D341Med (cell line): ENCODE results near the gene DDO.
"Not testable (repeated sequence)": the region's sequence is repeated elsewhere in the genome, so short reads cannot be mapped to it uniquely, and the experiment has no call there.

Source experiments
- DNase-seq: peaks from one replicate; pipeline ENCODE4 v3.0.0; 2012; ENCODE audit warnings: low spot score

The DDO gene

DNA sequence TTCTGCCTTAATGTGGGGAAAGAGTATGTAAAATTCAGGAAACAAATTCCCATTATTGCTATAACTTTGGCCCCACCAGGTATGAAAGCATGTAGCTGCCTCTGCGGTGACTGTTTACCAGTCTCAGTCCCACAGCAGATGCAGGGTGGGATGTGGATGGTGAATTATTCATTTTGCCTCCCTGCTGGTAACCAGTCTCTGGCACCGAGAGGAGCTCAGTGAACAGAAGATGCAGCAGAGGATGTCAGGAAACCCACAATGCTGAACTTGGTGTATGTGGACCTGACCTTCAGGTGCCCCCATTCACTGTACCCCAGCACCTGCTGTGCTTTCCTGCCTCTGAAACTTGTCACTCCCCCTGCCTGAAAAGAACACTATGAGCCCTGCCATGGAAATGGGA is 48.4 kb downstream of the DDO start:
- no peak for DNase-seq

DNA sequence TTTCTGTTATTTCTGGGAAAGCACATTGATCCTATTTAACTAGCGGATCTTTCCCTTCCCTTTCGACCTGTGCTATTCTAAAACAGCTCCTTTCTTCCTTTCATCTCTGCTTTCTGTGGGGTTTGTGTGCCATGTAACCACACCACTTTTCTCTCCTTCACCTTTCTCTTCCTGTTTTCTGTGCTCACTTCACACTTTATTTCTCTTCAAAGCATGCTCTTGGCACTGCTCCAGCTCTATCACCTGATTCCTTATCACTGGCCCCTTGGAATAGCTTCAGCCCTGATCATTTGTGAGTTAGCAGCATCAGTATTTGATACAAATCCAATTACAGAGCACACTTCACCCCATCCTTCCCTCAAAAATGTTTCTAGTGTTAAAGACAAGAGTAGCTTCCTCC is 49.1 kb downstream of the DDO start:
- no peak for DNase-seq

DNA sequence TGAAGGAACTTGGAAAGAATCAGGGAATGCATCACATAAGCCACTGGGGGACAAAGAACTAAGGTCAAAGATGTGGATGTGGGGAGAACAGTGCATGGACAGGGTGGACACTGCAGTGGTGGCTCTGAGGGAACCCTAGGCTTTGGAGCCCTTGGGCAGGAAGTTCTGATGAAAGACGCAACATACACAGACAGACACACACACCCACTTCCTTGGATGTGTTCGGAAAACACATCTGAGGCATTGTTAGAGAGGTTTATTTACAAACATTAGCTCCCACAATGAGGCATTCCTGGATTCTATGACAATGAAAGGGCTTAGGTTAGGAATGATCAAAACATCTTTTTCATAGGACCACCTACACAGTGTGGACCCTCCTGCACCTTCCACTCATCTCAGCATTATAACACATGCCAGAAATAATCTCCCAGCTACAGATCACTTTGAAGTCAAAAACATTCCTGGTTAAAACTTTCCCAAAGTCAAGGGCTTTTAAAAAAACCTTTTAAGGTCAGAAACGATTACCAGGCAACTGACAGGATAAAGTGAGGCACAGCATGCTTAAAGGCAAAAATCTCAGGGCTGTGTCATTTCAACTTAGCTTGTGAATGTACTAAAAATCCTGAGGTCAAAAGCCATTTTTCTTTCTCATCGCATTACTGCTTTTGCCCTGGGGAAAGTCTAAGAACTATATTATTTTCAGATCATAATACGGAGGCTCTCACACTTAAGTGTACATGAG is 50.8 kb downstream of the DDO start:
- no peak for DNase-seq

DNA sequence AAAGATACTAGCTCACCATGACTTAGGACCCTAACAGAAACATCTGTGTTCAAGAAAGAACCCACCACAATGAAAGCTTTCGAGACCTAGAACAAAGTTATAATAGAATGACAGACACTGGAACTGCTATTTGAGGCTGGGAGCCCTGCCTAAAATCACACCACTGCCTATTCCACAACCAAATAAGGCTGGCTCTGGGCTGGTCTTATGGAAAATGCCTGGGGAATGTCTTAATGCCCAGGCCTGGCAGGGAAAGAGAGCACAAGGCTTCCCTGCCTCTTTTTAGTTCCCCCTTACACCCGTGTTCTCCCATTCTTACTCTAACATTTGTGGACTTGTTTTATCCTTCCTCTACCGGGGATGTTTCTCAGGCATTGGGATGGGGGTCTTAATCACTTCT is 51.6 kb downstream of the DDO start:
- DNase-seq = no peak

DNA sequence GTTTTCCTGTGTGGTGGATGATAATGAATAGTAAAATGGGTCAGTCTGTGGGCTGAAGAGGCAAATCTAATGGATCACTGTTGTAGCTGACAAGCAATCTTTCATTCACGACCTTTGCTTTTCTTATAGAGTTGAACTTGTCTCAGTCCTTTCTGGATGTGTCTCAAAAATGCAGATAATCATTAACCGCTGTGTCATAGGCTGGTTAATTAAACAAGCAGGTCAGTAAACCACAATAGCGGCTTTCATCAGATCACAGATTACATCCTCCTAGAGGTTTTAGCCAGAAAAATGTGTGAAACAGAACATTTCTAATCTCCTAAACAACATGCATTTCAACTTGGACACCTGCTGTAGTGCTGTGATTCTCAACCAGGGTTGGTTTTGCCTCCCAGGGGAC is 54.7 kb downstream of the DDO start:
- DNase-seq = no peak

DNA sequence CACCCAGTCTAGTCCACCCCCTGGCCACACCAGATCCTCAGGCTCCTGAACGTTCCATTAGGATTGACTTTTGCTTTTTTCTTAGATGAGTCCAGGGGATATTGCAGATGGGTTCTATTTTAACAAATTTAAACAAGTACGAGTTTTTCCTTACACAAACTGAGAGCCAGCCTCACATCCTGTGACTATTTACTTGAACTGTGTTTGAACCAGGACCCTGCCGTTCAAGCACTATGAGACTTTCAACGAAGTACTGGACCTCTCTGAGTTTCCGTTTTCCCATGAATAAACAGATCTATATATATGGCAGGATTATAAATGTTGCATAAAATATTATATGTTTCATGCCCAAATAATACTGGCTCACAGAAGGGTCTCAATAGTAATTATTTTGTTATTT is 55.8 kb downstream of the DDO start:
- no peak for DNase-seq

DNA sequence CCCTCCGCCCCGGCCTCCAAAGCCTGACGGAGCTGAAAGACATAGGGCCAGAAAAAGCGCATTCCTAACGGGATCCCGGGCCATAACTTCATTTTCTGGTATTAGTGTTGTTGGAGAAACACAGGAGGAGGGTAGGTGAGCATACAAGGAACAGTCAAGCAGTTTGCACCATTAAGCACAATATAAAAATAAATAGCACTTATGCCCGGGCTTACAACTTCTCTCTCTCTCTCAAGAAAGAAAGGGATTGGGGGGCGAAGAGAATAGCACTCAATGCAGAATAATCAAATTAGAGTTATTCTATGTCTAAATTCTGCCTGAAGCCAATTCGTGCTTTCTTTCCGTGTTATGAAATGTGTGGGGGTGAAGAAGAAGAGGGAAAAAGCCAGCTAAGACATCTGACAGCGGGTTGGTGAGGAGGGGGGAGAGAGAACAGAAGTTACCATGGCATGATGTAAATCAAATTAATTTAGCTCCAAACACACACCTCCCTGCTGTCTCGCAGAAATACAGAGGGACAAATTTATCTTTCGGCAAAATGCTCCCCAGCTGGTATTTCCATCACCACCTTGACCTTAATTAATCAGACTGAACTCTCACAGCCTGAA is 56.7 kb downstream of the DDO start:
- no peak for DNase-seq

DNA sequence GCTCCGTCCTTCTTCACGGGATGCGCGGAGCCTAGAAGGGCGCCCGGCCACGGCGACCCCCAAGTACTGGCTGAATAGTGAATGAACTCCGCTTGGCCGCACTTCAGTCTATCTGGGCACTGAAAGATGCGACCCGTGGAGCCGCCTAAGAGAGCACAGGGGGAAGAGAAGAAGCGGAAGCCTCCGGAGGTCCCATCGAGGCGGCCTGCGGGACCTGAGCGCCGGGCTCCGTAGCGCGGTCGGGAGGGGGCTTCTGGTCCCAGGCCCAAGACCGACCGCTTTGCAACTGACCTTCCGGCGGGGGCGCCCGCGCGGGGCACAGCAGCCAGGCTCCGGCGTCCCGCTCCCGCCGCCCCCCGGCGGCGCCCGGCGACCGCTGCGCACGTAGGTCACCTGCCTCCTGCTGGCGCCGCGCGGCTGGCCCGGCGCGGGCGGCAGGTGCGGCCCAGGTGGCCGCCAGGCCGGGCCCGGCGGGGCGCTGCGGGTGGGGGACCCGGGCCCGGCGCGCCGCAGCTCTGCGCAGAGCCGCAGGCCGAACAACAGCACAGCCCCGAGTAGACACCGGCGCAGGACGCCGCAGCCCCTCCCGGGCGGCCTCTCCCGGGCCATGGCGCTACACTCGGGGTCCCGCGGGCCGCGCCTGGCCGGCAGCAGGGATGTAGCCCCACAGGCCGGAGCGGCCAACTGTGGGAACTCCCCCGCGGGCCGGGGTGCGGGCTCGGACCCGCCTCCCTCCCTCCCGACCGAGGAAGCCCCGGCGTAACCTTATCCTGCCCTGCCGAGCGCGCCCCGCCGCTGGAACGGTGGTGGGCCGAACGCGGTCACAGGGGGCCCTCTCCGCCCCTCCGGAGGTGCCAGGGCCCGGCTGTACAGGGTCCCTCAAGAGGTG is 57.5 kb downstream of the DDO start, which contains the start of gene METTL24:
METTL24 (minus strand) TSS at position 686 of the 889 bp plus-strand sequence; CDS start at position 609, 77 bp downstream.
- peak; percentile 77 for DNase-seq

DNA sequence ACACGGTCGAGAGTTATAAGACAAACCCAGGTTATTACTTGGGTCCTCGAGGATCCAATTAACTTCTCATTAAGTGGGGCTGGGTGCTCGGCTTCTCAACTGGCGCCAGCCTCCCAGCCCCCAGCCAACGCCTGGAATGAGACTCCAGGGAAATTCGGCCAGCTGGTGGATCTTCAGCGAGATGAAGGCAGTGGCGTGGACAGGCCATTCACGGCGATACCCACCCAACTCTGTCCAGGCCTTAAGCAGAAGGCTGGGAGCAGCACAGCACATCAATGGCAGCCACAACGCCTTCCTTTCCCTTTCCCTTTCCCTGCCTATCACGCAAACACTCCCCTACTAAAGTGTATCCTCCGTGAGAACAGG is 58.1 kb downstream of the DDO start:
- no peak for DNase-seq

DNA sequence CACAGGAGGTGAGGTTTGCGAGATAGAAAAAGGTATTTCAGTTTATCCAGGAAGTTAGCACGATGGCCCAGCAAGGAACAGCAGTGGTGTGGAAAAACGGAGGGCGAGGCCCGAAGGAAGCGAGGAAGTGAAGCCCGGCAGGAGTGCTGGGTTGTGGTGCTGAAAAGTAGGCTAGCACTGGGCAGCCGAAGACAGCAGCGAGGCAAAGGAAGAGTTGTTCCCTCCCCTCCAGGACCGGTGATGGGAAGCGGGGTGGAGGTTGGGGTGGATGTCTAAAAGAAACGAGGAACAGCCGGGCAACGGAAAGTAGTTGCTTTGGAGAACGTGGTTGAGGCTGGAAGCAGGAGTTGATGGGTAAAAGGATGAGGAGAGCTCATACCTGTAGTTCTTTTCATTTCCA is 58.6 kb downstream of the DDO start:
- DNase-seq = no peak

DNA sequence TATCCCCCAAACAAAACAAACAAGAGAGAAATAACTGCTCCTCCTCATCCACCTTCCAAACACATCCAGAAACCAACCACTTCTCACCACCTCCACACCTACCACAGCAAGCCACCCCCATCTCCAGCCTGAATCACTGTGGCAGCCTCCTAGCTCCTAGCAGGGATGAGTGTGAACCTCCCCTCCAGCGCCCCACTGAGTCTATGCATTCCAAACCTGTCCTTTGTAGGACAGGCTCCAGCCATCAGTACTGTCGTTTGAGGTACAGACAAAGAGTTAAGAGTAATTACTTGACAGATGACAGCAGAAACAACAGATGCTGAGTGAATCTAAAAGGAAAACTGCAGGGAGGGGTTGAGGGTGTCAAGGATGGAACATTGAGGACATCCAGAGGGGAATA is 59.6 kb downstream of the DDO start:
- DNase-seq = no peak

DNA sequence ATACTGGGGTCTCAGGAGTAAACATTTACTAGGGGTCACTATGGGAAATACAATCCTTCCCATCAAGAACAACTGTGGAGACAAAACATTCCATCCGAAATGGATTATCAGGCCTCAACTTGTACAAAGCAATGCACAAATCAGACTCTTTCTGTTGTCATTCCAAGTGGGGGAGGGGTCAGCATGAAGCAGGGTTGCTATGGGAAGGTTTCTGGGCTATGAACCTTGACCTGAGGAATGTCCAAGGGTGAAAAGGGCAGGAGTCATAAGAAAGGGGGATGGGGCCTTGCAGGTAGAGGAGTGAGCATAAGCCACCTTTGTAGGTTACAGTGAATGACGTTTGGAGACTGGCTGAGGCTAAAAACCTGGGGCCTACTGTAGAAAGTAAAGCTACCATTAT is 60.4 kb downstream of the DDO start:
- no peak for DNase-seq

DNA sequence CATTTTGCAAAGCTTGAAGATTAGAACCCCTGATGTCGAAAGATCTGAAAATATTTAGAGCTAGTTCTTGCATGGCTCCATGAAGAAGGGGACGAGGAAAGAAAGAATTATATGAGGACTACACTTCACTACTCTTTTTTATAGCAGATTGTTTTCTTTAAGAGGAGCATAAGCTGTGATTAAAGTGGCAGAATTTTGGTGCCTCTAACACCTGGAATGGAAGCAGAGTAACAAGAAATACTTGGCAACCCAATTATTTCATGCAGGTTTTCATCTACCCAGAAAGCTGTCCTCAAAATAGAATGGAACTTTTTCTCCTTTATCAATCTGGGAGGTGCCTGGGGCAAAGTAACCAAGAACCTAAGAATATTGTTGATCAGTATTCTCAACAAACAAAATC is 61.2 kb downstream of the DDO start:
- no peak for DNase-seq

DNA sequence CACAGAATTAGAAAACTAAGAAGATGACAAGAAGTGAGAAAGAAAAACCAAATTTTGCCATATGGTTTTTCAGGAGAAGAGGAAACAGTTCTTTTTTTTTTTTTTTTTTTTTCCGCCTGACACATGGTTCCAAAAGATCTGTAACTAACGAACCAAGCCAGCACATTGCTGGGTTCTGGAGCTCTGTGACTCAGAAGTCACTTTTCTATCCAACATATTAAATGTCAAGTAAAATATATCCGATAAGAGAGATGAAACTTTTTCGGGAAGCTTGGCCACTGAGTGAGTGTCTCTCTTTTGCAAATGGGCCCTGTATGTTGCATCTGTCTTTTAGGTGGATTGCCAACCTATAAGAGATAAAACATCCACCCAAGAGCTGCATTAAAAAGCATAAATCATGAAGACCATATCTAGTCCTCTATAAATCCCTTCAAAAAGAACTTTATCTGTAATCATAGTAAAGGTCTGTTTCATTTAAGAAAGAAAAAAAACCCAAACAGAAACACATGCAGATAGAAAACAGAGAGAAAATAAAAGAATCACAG is 61.8 kb downstream of the DDO start:
- no peak for DNase-seq

DNA sequence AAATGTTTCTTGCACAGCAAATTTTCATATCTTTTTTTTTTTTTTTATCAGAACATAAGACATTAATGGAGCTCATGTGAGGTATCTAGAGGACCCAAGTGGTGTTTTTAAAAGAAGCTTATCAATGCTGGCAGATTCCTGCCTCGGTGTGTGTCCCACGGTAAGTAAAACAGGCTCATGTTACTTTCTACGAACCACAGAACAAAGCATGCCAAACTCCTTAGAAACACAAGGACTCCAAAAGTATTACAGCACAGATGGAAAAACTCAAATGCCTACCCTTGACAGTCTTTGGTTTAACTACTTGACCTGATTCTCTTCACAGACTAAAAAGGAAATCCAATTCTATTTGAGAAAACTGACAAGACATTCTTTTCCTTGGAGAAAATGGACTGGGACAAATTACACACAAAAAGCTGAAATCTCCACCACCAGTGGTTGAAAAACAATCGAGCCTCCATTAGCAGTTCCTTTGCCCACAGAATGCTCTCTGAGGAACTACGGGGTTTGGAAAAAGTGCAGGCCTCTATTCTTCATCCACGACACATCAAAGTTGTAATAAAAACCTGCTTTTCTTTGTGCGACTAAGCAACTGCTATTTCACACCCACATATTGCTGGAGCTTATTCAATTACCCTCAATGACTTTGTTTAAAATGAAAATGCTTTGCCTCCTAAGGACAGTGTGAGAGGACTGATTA is 62.7 kb downstream of the DDO start:
- no peak for DNase-seq

DNA sequence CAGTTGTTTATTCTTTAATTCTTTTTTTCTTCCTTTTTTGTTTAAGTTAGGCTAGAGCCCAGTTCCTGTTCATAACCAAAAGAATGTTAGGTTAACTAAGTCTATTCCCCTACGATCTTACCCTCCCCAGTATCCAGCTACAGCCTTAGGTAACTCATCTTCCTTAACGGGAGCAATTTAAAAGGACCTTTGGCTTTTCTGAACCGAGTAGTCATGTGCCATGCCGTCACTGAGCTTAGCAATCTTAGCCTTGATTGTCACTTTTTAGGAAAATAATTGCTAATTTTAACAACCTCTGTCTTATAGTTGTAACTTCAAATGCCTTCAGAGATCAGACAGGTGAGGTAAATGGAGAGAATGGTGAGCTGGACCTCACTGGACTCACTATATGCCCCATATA is 63.4 kb downstream of the DDO start:
- no peak for DNase-seq

DNA sequence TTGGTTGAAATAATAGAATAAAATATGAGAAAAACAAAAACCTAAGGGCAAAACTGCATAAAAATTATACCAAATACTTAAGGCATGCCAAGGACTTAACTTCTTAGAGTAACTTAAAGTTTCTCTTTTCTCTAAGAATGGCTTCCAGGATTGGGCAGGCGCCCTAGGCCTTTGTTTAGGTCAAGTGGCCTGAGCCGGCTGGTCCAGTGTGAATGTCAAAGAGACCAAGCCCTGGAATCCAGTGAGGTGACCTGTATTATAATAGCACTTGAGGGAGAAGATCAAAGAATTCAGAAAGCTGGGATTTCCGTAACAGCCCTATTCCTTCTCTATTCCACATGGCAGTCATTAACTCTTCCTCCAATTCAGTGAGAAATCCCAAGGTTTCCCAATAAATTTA is 63.8 kb downstream of the DDO start:
- no peak for DNase-seq

DNA sequence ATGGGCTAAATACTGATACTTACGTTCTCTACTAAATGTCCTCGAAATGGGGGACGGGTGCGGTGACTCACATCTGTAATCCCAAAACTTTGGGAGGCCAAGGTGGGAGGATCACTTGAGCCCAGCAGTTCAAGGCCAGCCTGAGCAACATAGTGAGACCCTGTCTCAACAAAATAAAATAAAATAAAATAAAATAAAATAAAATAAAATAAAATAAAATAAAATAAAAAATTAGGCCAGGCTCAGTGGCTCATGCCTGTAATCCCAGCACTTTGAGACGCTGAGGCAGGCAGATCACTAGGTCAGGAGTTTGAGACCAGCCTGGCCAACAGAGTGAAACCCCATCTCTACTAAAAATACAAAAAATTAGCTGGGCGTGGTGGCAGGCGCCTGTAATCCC is 64.8 kb downstream of the DDO start:
- DNase-seq = not testable (repeated sequence)

DNA sequence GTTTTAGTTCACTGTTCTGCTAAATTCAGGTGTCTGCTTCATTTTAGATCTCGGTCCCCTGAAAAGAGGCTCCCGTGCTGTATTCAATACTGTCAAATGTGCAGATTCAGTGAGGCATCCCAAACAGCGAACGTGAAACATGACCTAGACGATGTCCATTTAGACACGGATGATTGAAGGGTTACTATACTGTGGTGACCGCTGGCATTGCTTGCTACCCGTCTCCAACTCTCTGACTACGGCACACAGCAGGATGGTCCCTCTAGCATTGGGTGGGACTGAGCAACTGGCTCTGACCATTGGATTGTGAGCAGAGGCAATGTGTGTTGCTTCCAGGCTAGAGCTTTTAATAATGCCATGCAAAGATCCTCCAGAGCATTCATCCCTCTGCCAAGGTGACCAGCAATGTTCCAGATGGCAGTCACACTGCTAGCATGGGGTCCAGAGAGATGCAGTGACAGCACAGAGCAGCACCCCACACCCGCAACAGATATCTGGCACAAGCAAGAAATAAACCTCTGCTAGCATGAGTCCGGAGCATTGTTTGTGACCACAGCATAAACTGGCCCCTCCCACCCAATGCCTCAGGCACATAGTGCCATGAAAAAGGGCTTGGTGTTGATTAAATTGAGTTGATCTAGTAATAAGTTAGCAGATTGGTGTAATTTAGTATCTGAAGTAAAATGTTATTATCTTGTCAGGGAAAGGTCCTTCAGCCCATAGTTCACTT is 66.2 kb downstream of the DDO start:
- no peak for DNase-seq

DNA sequence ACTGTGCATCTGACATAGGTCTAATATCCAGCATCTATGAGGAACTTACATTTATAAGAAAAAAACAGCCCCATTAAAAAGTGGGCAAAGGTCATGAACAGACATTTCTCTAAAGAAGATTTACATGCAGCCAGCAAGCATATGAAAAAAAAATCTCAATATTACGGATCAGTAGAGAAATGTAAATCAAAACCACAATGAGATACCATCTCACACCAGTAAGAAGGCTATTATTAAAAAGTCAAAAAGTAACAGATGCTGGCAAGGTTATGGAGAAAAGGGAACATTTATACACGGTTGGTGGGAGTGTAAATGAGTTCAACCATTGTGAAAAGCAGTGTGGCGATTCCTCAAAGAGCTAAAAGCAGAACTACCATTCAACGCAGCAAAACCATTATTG is 70.3 kb downstream of the DDO start:
- DNase-seq = no peak

DNA sequence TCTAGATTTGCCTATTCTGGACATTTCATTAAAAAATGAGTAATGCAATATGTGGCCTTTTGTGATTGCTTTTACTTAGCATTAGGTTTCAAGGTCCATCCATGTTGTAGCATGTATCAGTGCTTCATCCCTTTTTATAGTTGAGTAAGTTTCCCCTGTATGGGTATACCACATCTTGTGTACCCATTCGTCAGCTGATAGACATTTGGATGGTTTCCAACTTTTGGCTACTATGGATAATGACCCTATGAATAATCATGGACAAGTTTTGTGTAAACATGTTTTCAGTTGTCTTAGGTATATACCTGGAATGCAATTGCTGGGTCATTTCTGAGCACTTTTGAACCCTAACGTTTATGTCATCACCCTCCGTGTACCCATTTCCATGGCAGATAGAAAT is 72.6 kb downstream of the DDO start:
- DNase-seq = no peak
